Smooth muscle cell (in vitro differentiated cells): ENCODE data around the gene PNMA6E. TPM values are rescaled to one million over a fixed set of nuclear protein-coding genes. Genes with fewer than 3 reads are reported as not detected.

Source experiments
- DNase-seq: peaks from one replicate; lab custom pipeline; 2025; ENCODE audit not compliant: unreplicated experiment; lab: John Stamatoyannopoulos, UW
- H2AFZ ChIP-seq: fragments of 200-600 bp; sonication (generic); 2 replicates; pipeline ENCODE4 v1.6.0; 2016; ENCODE audit warnings: antibody characterized with exemption, low read depth, mild to moderate bottlenecking
- H3F3A ChIP-seq: fragments of 200-600 bp; sonication (generic); 2 replicates; pipeline ENCODE4 v1.6.0; 2017; ENCODE audit warnings: antibody characterized with exemption, low read depth
- H3K27ac ChIP-seq: fragments of 200-600 bp; sonication (generic); 2 replicates; pipeline ENCODE4 v1.5.1; 2016; ENCODE audit warnings: low read depth, mild to moderate bottlenecking
- H3K27me3 ChIP-seq: fragments of 200-600 bp; sonication (generic); 2 replicates; pipeline ENCODE4 v1.6.1; 2016; ENCODE audit warnings: low read depth, mild to moderate bottlenecking
- H3K36me3 ChIP-seq: fragments of 200-600 bp; sonication (generic); 2 replicates; pipeline ENCODE4 v1.5.1; 2016; ENCODE audit warnings: low read depth
- H3K4me1 ChIP-seq: fragments of 200-600 bp; sonication (generic); 2 replicates; pipeline ENCODE4 v1.5.1; 2016; ENCODE audit warnings: low read depth
- H3K4me2 ChIP-seq: fragments of 200-600 bp; sonication (generic); 2 replicates; pipeline ENCODE4 v1.6.0; 2016; ENCODE audit warnings: mild to moderate bottlenecking
- H3K4me3 ChIP-seq: fragments of 200-600 bp; sonication (generic); 2 replicates; pipeline ENCODE4 v1.5.1; 2016; ENCODE audit warnings: mild to moderate bottlenecking
- H3K79me2 ChIP-seq: fragments of 200-600 bp; sonication (generic); 2 replicates; pipeline ENCODE4 v1.6.0; 2016; ENCODE audit warnings: low read depth, mild to moderate bottlenecking
- H3K9ac ChIP-seq: fragments of 200-600 bp; sonication (generic); 2 replicates; pipeline ENCODE4 v1.6.0; 2016; ENCODE audit warnings: low read depth
- H3K9me3 ChIP-seq: fragments of 200-600 bp; sonication (generic); replicated peaks from 2 replicates; pipeline ENCODE4 v1.5.1; 2016; ENCODE audit warnings: low read depth
- H4K20me1 ChIP-seq: fragments of 200-600 bp; sonication (generic); 2 replicates; pipeline ENCODE4 v1.6.0; 2016; ENCODE audit warnings: low read depth
- CTCF ChIP-seq: fragments of 200-600 bp; sonication (generic); IDR thresholded peaks from 2 replicates; pipeline ENCODE4 v1.5.1; 2017; ENCODE audit warnings: borderline replicate concordance, mild to moderate bottlenecking, antibody characterized with exemption; ENCODE audit not compliant: insufficient read depth, poor library complexity, severe bottlenecking
- WGBS: methylation state at CpG from one replicate; pipeline ENCODE4 v1.1.7; 2016; ENCODE audit warnings: low lambda C conversion rate; 5-methylcytosine and 5-hydroxymethylcytosine counted together
- polyA plus RNA-seq: library from polyadenylated mRNA; unstranded; fragments of >200 nt; fragmentation: Nextera tagmentation; extraction: Ambion mirVana; gene quantifications from 2 replicates; pipeline ENCODE4 v1.2.1, GENCODE V29; 2016
- total RNA-seq: library from RNA; depleted of rRNA; stranded (reverse); fragments of >200 nt; gene quantifications from 2 replicates; pipeline ENCODE4 v1.2.3, GENCODE V29; 2014

The PNMA6E gene
- total and polyA plus RNA-seq, 2 experiments from 2014 or later: not detected

- 93% methylated on average over 5 of the region's 5 CpGs for WGBS
- Histone ChIP-seq H3K79me2 (no peaks in the 10 kb centered on the region), H3K4me3 (no peak overlapping the region), H3K36me3 (no peaks in the 10 kb centered on the region), H3F3A (no peaks in the 10 kb centered on the region), H2AFZ (no peak overlapping the region), H3K27ac (no peak overlapping the region), H3K9ac (no peak overlapping the region), H3K27me3 (no peaks in the 10 kb centered on the region), H3K9me3 (no peaks in the 10 kb centered on the region), H4K20me1 (no peaks in the 10 kb centered on the region), H3K4me1 (no peaks in the 10 kb centered on the region), H3K4me2 (no peak overlapping the region)
- TF ChIP-seq CTCF: no peak
- no peak for DNase-seq
Observed at GRCh38 chrX:153442463-153442862, 41.3 kb upstream of the PNMA6E start.

GRCh38 chrX:153441981-153442380 lies 40.8 kb upstream of the PNMA6E start:
- H3K9ac ChIP-seq: no peak overlapping the region

GRCh38 chrX:153441296-153441695 lies 40.1 kb upstream of the PNMA6E start:
- no peaks in the 10 kb centered on the region for H3K36me3 ChIP-seq
- no peaks in the 10 kb centered on the region for H3K4me1 ChIP-seq
- no peak for TF ChIP-seq CTCF
- H3K79me2 ChIP-seq: no peaks in the 10 kb centered on the region
- no peak overlapping the region for H3K27ac ChIP-seq
- no peak overlapping the region for H3K9ac ChIP-seq
- no peaks in the 10 kb centered on the region for H3K9me3 ChIP-seq
- no peak overlapping the region for H3K4me2 ChIP-seq
- no peaks in the 10 kb centered on the region for H4K20me1 ChIP-seq
- WGBS: 87% methylated on average over 7 of the region's 7 CpGs
- H3K27me3 ChIP-seq: no peaks in the 10 kb centered on the region
- DNase-seq: no peak
- H3F3A ChIP-seq: no peaks in the 10 kb centered on the region
- no peak overlapping the region for H2AFZ ChIP-seq
- no peak overlapping the region for H3K4me3 ChIP-seq

More at GRCh38 chrX:153441981-153442380, 40.8 kb upstream of the PNMA6E start:
- H3K4me1 ChIP-seq: no peaks in the 10 kb centered on the region
- H3K9me3 ChIP-seq: no peaks in the 10 kb centered on the region
- TF ChIP-seq CTCF: no peak
- H3K4me2 ChIP-seq: no peak overlapping the region
- WGBS: 80% methylated on average over 9 of the region's 9 CpGs
- no peaks in the 10 kb centered on the region for H4K20me1 ChIP-seq
- H3K36me3 ChIP-seq: no peaks in the 10 kb centered on the region
- no peak overlapping the region for H3K4me3 ChIP-seq
- no peak overlapping the region for H3K27ac ChIP-seq
- H3K27me3 ChIP-seq: no peaks in the 10 kb centered on the region
- H2AFZ ChIP-seq: no peak overlapping the region
- no peaks in the 10 kb centered on the region for H3K79me2 ChIP-seq
- DNase-seq: no peak
- H3F3A ChIP-seq: no peaks in the 10 kb centered on the region

GRCh38 chrX:153440556-153441135 lies 39.5 kb upstream of the PNMA6E start:
- no peaks in the 10 kb centered on the region for H3K79me2 ChIP-seq
- no peaks in the 10 kb centered on the region for H3F3A ChIP-seq
- TF ChIP-seq CTCF: no peak
- H3K27me3 ChIP-seq: no peaks in the 10 kb centered on the region
- H3K9me3 ChIP-seq: no peaks in the 10 kb centered on the region
- no peak overlapping the region for H3K27ac ChIP-seq
- H3K36me3 ChIP-seq: no peaks in the 10 kb centered on the region
- no peak overlapping the region for H3K4me3 ChIP-seq
- no peak overlapping the region for H3K9ac ChIP-seq
- DNase-seq: no peak
- 83% methylated on average over 13 of the region's 13 CpGs for WGBS
- no peaks in the 10 kb centered on the region for H3K4me1 ChIP-seq
- H4K20me1 ChIP-seq: no peaks in the 10 kb centered on the region
- H3K4me2 ChIP-seq: no peak overlapping the region
- H2AFZ ChIP-seq: no peak overlapping the region
